ENCODE data around the gene SUB1. TPM values are rescaled to one million over a fixed set of nuclear protein-coding genes. Genes with fewer than 3 reads are reported as not detected.
"Not testable (repeated sequence)": the region's sequence is repeated elsewhere in the genome, so short reads cannot be mapped to it uniquely, and the experiment has no call there.

The SUB1 gene
- total RNA-seq, 1 donor from 2014 or later = 138 TPM

GRCh38 chr5:32600054-32600622 lies 14.8 kb downstream of the SUB1 start:
- no peak for DNase-seq (ENCODE audit: low spot score)

- no peak for DNase-seq (ENCODE audit: low spot score)
Measured at GRCh38 chr5:32601623-32602295, 16.4 kb downstream of the SUB1 start.

GRCh38 chr5:32602906-32603305 lies 17.5 kb downstream of the SUB1 start:
- DNase-seq (ENCODE audit: low spot score) = no peak

- no peak for DNase-seq (ENCODE audit: low spot score)
Measured at GRCh38 chr5:32604800-32605765, 19.7 kb downstream of the SUB1 start.

GRCh38 chr5:32605766-32606152 lies 20.4 kb downstream of the SUB1 start:
- DNase-seq (ENCODE audit: low spot score) = no peak

- no peak for DNase-seq (ENCODE audit: low spot score)
Measured at GRCh38 chr5:32612134-32612888, 27.0 kb downstream of the SUB1 start.

GRCh38 chr5:32613050-32613672 lies 27.8 kb downstream of the SUB1 start:
- DNase-seq (ENCODE audit: low spot score) = peak; percentile 84

- DNase-seq (ENCODE audit: low spot score) = no peak
Measured at GRCh38 chr5:32615236-32615635, 29.9 kb downstream of the SUB1 start.

- DNase-seq (ENCODE audit: low spot score) = no peak
Measured at GRCh38 chr5:32618962-32619361, 33.6 kb downstream of the SUB1 start.

GRCh38 chr5:32621256-32621655 lies 35.9 kb downstream of the SUB1 start:
- no peak for DNase-seq (ENCODE audit: low spot score)

- DNase-seq (ENCODE audit: low spot score) = no peak
Measured at GRCh38 chr5:32625106-32625505, 39.7 kb downstream of the SUB1 start.

- DNase-seq (ENCODE audit: low spot score) = no peak
Measured at GRCh38 chr5:32625547-32625946, 40.2 kb downstream of the SUB1 start.

GRCh38 chr5:32627219-32627870 lies 42.0 kb downstream of the SUB1 start:
- no peak for DNase-seq (ENCODE audit: low spot score)

- no peak for DNase-seq (ENCODE audit: low spot score)
Measured at GRCh38 chr5:32628049-32628844, 42.9 kb downstream of the SUB1 start.

- no peak for DNase-seq (ENCODE audit: low spot score)
Measured at GRCh38 chr5:32630867-32631491, 45.6 kb downstream of the SUB1 start.

- DNase-seq (ENCODE audit: low spot score) = not testable (repeated sequence)
Measured at GRCh38 chr5:32633017-32633416, 47.7 kb downstream of the SUB1 start.

- DNase-seq (ENCODE audit: low spot score) = no peak
Measured at GRCh38 chr5:32638309-32638708, 53.0 kb downstream of the SUB1 start.

GRCh38 chr5:32639943-32640342 lies 54.6 kb downstream of the SUB1 start:
- no peak for DNase-seq (ENCODE audit: low spot score)

GRCh38 chr5:32642276-32643002 lies 57.1 kb downstream of the SUB1 start:
- DNase-seq (ENCODE audit: low spot score) = no peak

All from ureter (tissue), 1 donor.